ENCODE measurements around the gene KYAT1. TPM values are rescaled to one million over a fixed set of nuclear protein-coding genes. Genes with fewer than 3 reads are reported as not detected.

Gene KYAT1
- polyA plus RNA-seq, 2 of the 4 experiments (the other 2 are of a cell fraction), result 8.4 to 10.0 TPM

DNA sequence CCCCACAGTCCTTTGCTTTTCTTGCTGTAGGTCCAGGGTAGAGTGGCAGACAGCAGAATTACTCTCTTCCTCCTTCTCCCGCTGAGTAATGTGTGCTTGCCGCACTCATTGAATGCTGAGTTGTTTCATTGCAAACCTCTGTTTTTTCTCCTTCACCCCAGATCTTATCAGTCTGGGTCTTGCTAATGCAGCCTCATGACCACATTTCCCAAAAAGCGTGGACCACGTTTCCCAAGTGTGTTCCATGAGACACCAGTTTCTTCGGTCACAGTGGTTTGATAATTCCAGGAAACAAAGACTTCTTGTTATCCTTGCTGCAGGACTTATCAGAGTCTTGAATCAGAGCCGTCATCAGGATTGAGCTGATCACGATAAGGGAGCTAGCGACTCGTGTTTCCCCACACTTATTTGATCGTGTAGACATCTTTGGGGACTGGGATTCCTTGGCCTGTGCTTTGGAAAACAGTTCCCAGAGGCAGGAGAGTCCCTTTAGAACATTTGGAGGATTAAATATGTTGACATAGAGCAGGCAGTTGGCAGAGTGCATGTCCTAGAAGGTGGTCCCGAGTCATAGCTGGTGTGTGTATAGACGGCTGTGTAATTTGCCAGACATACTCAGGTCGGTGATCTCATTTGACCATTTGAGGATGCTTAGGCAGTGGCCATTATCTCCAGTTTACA, 4.6 kb upstream of the KYAT1 start:
- FAIRE-seq (no peak), DNase-seq (ENCODE audit: low read depth in 1 of 2, low spot score in 1 of 2) (no peak), ATAC-seq (no peak)
- H3K27ac ChIP-seq, result no peak overlapping the region
- no peaks in the 10 kb centered on the region for H3K9me3 ChIP-seq
- ChIA-PET POLR2A (no interaction called here), CTCF (interaction anchor here (1.2 to 3.2 kb wide), 4 partner anchors 14 to 42 kb away, joined by 3 to 13 read pairs (median 5); no protein-coding TSS in a partner anchor)
- TF ChIP-seq CBX2 (IDR thresholded peaks at IDR 0.05; ENCODE audit: borderline replicate concordance, low read depth), result no peak
- TF ChIP-seq EP300 (IDR thresholded peaks at IDR 0.05), result no peak
- no peak for TF ChIP-seq NR3C1 (IDR thresholded peaks at IDR 0.05)
- no peak for TF ChIP-seq TP53 (CRISPR knock-in tag; IDR thresholded peaks at IDR 0.05)
- no peak for TF ChIP-seq CHD4 (IDR thresholded peaks at IDR 0.05; ENCODE audit: borderline replicate concordance)
- TF ChIP-seq RFX5 (IDR thresholded peaks at IDR 0.05), result no peak
- TF ChIP-seq, protein P1, sequence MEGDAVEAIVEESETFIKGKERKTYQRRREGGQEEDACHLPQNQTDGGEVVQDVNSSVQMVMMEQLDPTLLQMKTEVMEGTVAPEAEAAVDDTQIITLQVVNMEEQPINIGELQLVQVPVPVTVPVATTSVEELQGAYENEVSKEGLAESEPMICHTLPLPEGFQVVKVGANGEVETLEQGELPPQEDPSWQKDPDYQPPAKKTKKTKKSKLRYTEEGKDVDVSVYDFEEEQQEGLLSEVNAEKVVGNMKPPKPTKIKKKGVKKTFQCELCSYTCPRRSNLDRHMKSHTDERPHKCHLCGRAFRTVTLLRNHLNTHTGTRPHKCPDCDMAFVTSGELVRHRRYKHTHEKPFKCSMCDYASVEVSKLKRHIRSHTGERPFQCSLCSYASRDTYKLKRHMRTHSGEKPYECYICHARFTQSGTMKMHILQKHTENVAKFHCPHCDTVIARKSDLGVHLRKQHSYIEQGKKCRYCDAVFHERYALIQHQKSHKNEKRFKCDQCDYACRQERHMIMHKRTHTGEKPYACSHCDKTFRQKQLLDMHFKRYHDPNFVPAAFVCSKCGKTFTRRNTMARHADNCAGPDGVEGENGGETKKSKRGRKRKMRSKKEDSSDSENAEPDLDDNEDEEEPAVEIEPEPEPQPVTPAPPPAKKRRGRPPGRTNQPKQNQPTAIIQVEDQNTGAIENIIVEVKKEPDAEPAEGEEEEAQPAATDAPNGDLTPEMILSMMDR (IDR thresholded peaks at IDR 0.05), result no peak
- TF ChIP-seq RAD21 (conservative IDR thresholded peaks at IDR 0.05 in 1 of 2, IDR thresholded peaks at IDR 0.05 in 1 of 2), result no peak
- TF ChIP-seq RARB (CRISPR knock-in tag; IDR thresholded peaks at IDR 0.05), result no peak
- TF ChIP-seq BHLHE40 (IDR thresholded peaks at IDR 0.05; ENCODE audit: low read depth, low read length), result no peak
- no peak for TF ChIP-seq HDAC2 (IDR thresholded peaks at IDR 0.05)
- TF ChIP-seq, protein P2, sequence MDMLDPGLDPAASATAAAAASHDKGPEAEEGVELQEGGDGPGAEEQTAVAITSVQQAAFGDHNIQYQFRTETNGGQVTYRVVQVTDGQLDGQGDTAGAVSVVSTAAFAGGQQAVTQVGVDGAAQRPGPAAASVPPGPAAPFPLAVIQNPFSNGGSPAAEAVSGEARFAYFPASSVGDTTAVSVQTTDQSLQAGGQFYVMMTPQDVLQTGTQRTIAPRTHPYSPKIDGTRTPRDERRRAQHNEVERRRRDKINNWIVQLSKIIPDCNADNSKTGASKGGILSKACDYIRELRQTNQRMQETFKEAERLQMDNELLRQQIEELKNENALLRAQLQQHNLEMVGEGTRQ (IDR thresholded peaks at IDR 0.05), result no peak
- no peak for TF ChIP-seq CBX8 (IDR thresholded peaks at IDR 0.05)
- TF ChIP-seq, protein P3, sequence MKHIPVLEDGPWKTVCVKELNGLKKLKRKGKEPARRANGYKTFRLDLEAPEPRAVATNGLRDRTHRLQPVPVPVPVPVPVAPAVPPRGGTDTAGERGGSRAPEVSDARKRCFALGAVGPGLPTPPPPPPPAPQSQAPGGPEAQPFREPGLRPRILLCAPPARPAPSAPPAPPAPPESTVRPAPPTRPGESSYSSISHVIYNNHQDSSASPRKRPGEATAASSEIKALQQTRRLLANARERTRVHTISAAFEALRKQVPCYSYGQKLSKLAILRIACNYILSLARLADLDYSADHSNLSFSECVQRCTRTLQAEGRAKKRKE (CRISPR knock-in tag; IDR thresholded peaks at IDR 0.05; ENCODE audit: low read depth), result no peak
- no peak overlapping the region for H3K4me2 ChIP-seq
- peaks cover 24% of the 10 kb centered on the region for H3K4me1 ChIP-seq
- no peak overlapping the region for H3K4me3 ChIP-seq
- WGBS (ENCODE audit: missing lambda C conversion rate), result 74% methylated on average over 13 of the region's 13 CpGs

DNA sequence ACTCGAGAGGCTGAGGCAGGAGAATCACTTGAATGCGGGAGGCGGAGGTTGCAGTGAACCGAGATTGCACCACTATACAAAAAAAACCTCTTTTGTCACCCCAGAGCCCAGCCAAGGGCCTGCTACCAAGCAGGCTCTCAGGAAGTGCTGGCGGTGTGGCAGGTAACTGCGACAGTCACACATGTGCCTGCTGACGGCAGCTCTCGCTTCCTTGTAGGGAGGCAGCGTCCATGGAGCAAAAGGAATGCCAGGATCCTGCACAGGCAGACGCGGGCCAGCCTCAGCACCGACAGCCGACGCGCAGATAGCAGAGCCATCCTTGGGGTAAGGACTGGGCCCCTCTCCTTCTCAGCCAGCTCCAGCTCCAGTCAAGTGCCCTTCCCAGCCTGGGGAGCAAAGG, 4.0 kb upstream of the KYAT1 start:
- ATAC-seq, result no peak
- no peak for DNase-seq (ENCODE audit: low read depth in 1 of 2, low spot score in 1 of 2)
- no peak for TF ChIP-seq HOXA7 (CRISPR knock-in tag; IDR thresholded peaks at IDR 0.05)
- no peak for TF ChIP-seq EP300 (IDR thresholded peaks at IDR 0.05)
- no peak for TF ChIP-seq PHF8 (IDR thresholded peaks at IDR 0.05; ENCODE audit: borderline replicate concordance, low read depth)
- no peak for TF ChIP-seq FOXS1 (CRISPR knock-in tag; IDR thresholded peaks at IDR 0.05)
- TF ChIP-seq KDM5A (IDR thresholded peaks at IDR 0.05), result no peak
- no peak for TF ChIP-seq RFX5 (IDR thresholded peaks at IDR 0.05)
- TF ChIP-seq NPAS2 (CRISPR knock-in tag; IDR thresholded peaks at IDR 0.05; ENCODE audit: borderline replicate concordance), result no peak
- TF ChIP-seq POLR2A (IDR thresholded peaks at IDR 0.05; ENCODE audit: low read length), result no peak
- TF ChIP-seq, protein P2 (IDR thresholded peaks at IDR 0.05), result no peak
- no peak for TF ChIP-seq MYC (IDR thresholded peaks at IDR 0.05; ENCODE audit: borderline replicate concordance, low read length)
- no peak for TF ChIP-seq SMC3 (IDR thresholded peaks at IDR 0.05)
- no peak for TF ChIP-seq TP53 (CRISPR knock-in tag; IDR thresholded peaks at IDR 0.05)
- TF ChIP-seq, protein P4, sequence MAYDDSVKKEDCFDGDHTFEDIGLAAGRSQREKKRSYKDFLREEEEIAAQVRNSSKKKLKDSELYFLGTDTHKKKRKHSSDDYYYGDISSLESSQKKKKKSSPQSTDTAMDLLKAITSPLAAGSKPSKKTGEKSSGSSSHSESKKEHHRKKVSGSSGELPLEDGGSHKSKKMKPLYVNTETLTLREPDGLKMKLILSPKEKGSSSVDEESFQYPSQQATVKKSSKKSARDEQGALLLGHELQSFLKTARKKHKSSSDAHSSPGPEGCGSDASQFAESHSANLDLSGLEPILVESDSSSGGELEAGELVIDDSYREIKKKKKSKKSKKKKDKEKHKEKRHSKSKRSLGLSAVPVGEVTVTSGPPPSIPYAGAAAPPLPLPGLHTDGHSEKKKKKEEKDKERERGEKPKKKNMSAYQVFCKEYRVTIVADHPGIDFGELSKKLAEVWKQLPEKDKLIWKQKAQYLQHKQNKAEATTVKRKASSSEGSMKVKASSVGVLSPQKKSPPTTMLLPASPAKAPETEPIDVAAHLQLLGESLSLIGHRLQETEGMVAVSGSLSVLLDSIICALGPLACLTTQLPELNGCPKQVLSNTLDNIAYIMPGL (CRISPR knock-in tag; IDR thresholded peaks at IDR 0.05; ENCODE audit: borderline replicate concordance), result no peak
- no peak for TF ChIP-seq MAFK (IDR thresholded peaks at IDR 0.05; ENCODE audit: partially characterized antibody)
- no peak for TF ChIP-seq EHF (CRISPR knock-in tag; IDR thresholded peaks at IDR 0.05)
- no peak overlapping the region for H3K27ac ChIP-seq
- FAIRE-seq, result no peak
- ChIA-PET POLR2A (no interaction called here), CTCF (interaction anchor here (1.7 to 3.2 kb wide), 2 partner anchors 23 to 42 kb away, joined by 6 to 13 read pairs; no protein-coding TSS in a partner anchor)
- peaks cover 22% of the 10 kb centered on the region for H3K4me1 ChIP-seq
- H3K4me3 ChIP-seq, result no peak overlapping the region
- H3K4me2 ChIP-seq, result no peak overlapping the region
- WGBS (ENCODE audit: missing lambda C conversion rate), result 90% methylated on average over 15 of the region's 15 CpGs
- no peaks in the 10 kb centered on the region for H3K9me3 ChIP-seq
